Stimulated activated naive CD8-positive, alpha-beta T cell treated with anti-CD3 and anti-CD28 coated beads, Interleukin-15, amount 100 ng/mL, for 72 hours (primary cell): Measurements from ENCODE around the gene FCRL6.
A peak's percentile ranks its signal among the peaks of the same experiment; 100 is the strongest.

Source experiments
- ATAC-seq: fragments of 150-1000 bp; cut with Tn5 transposase; 2 replicates; pipeline ENCODE4 v1.10.0; 2021; ENCODE audit warnings: mild to moderate bottlenecking, moderate library complexity
- DNase-seq, 2 donors: peaks; one replicate each; pipeline ENCODE4 v3.0.0; 2021 to 2022
- H3K27ac Mint-ChIP-seq, 2 donors: one replicate each; pipeline ENCODE4 v1.8.0; 2022; ENCODE audit warnings: mild to moderate bottlenecking in 2 of 2, mixed read lengths in 2 of 2, moderate library complexity in 2 of 2
- H3K27me3 Mint-ChIP-seq: one replicate; pipeline ENCODE4 v1.8.0; 2022; ENCODE audit warnings: mixed read lengths
- H3K4me1 Mint-ChIP-seq: one replicate; pipeline ENCODE4 v1.8.0; 2022; ENCODE audit warnings: mild to moderate bottlenecking, mixed read lengths
- H3K4me3 Mint-ChIP-seq, 2 donors: one replicate each; pipeline ENCODE4 v1.8.0; 2022; ENCODE audit warnings: mild to moderate bottlenecking in 2 of 2, mixed read lengths in 2 of 2, moderate library complexity in 1 of 2
- H3K9me3 Mint-ChIP-seq, 2 donors: one replicate each; pipeline ENCODE4 v1.8.0; 2022; ENCODE audit warnings: mixed read lengths in 2 of 2

Gene FCRL6

GRCh38 chr1:159825564-159825963 lies 23.4 kb downstream of the FCRL6 start:
- Mint-ChIP-seq H3K27me3 (peaks cover 32% of the 10 kb centered on the region), H3K4me3 (peak overlapping the region in 1 of 2 donors; percentile 37), H3K27ac (peak overlapping the region; percentile 28 to 64), H3K9me3 (no peaks in the 10 kb centered on the region), H3K4me1 (peaks cover 71% of the 10 kb centered on the region)
- DNase-seq (no peak), ATAC-seq (no peak)

- H3K27ac Mint-ChIP-seq: peak within 1 kb of the TSS; percentile 64 to 98
- DNase-seq: peak; percentile 69 to 84
- H3K27me3 Mint-ChIP-seq: peaks cover 32% of the 10 kb centered on the region
- H3K4me1 Mint-ChIP-seq: peaks cover 64% of the 10 kb centered on the region
- H3K9me3 Mint-ChIP-seq: no peaks in the 10 kb centered on the region
- ATAC-seq: peak; percentile 94
- peak within 1 kb of the TSS; percentile 42 to 64 for H3K4me3 Mint-ChIP-seq
Measured at GRCh38 chr1:159826441-159827101, 24.4 kb downstream of the FCRL6 start, which contains the start of gene SLAMF8. SLAMF8 (plus strand) TSS chr1:159826873; CDS start chr1:159826899, 26 bp downstream.

- H3K9me3 Mint-ChIP-seq: no peaks in the 10 kb centered on the region
- peak in 1 of 2 donors; percentile 22 for DNase-seq
- H3K27me3 Mint-ChIP-seq: peaks cover 27% of the 10 kb centered on the region
- H3K27ac Mint-ChIP-seq: peak overlapping the region; percentile 64 to 98
- H3K4me1 Mint-ChIP-seq: peaks cover 64% of the 10 kb centered on the region
- ATAC-seq: peak; percentile 10
- peak overlapping the region; percentile 42 to 64 for H3K4me3 Mint-ChIP-seq
Measured at GRCh38 chr1:159827102-159827490, 24.9 kb downstream of the FCRL6 start.

GRCh38 chr1:159827549-159827948 lies 25.4 kb downstream of the FCRL6 start:
- DNase-seq: peak in 1 of 2 donors; percentile 13
- Mint-ChIP-seq H3K4me3 (peak overlapping the region in 1 of 2 donors; percentile 64), H3K4me1 (peaks cover 64% of the 10 kb centered on the region), H3K27ac (peak overlapping the region in 1 of 2 donors; percentile 98), H3K27me3 (peaks cover 23% of the 10 kb centered on the region), H3K9me3 (no peaks in the 10 kb centered on the region)
- ATAC-seq: no peak

GRCh38 chr1:159828176-159828575 lies 26.0 kb downstream of the FCRL6 start:
- Mint-ChIP-seq H3K9me3 (no peaks in the 10 kb centered on the region), H3K27me3 (peaks cover 16% of the 10 kb centered on the region), H3K4me1 (peaks cover 58% of the 10 kb centered on the region), H3K4me3 (peak overlapping the region in 1 of 2 donors; percentile 64), H3K27ac (peak overlapping the region in 1 of 2 donors; percentile 77)
- no peak for ATAC-seq
- DNase-seq: no peak

- Mint-ChIP-seq H3K4me1 (peaks cover 55% of the 10 kb centered on the region), H3K27ac (peak overlapping the region in 1 of 2 donors; percentile 77), H3K9me3 (no peaks in the 10 kb centered on the region), H3K4me3 (no peak overlapping the region), H3K27me3 (peaks cover 13% of the 10 kb centered on the region)
- no peak for DNase-seq
- ATAC-seq: no peak
Measured at GRCh38 chr1:159828581-159829272, 26.6 kb downstream of the FCRL6 start.

GRCh38 chr1:159829273-159829634 lies 27.1 kb downstream of the FCRL6 start:
- ATAC-seq (no peak), DNase-seq (no peak)
- H3K27me3 Mint-ChIP-seq: peaks cover 13% of the 10 kb centered on the region
- no peak overlapping the region for H3K4me3 Mint-ChIP-seq
- peaks cover 53% of the 10 kb centered on the region for H3K4me1 Mint-ChIP-seq
- H3K9me3 Mint-ChIP-seq: no peaks in the 10 kb centered on the region
- peak overlapping the region in 1 of 2 donors; percentile 39 for H3K27ac Mint-ChIP-seq

- Mint-ChIP-seq H3K27ac (no peak overlapping the region), H3K27me3 (peaks cover 7% of the 10 kb centered on the region), H3K4me3 (no peak overlapping the region), H3K4me1 (peaks cover 46% of the 10 kb centered on the region), H3K9me3 (no peaks in the 10 kb centered on the region)
- no peak for ATAC-seq
- no peak for DNase-seq
Measured at GRCh38 chr1:159829822-159830465, 27.8 kb downstream of the FCRL6 start.

GRCh38 chr1:159830722-159831121 lies 28.6 kb downstream of the FCRL6 start:
- DNase-seq (no peak), ATAC-seq (no peak)
- H3K4me1 Mint-ChIP-seq: peaks cover 39% of the 10 kb centered on the region
- no peak overlapping the region for H3K27ac Mint-ChIP-seq
- H3K9me3 Mint-ChIP-seq: no peaks in the 10 kb centered on the region
- H3K4me3 Mint-ChIP-seq: no peak overlapping the region
- H3K27me3 Mint-ChIP-seq: no peaks in the 10 kb centered on the region

- ATAC-seq (no peak), DNase-seq (no peak)
- Mint-ChIP-seq H3K27me3 (no peaks in the 10 kb centered on the region), H3K9me3 (no peaks in the 10 kb centered on the region), H3K4me1 (peaks cover 30% of the 10 kb centered on the region), H3K4me3 (no peak overlapping the region), H3K27ac (no peak overlapping the region)
Measured at GRCh38 chr1:159831412-159832141, 29.4 kb downstream of the FCRL6 start.

GRCh38 chr1:159832309-159832708 lies 30.1 kb downstream of the FCRL6 start:
- no peaks in the 10 kb centered on the region for H3K27me3 Mint-ChIP-seq
- H3K9me3 Mint-ChIP-seq: no peaks in the 10 kb centered on the region
- H3K4me1 Mint-ChIP-seq: peaks cover 23% of the 10 kb centered on the region
- no peak for DNase-seq
- H3K4me3 Mint-ChIP-seq: no peak overlapping the region
- H3K27ac Mint-ChIP-seq: no peak overlapping the region
- ATAC-seq: no peak

- Mint-ChIP-seq H3K9me3 (no peaks in the 10 kb centered on the region), H3K4me3 (no peak overlapping the region), H3K27ac (no peak overlapping the region), H3K4me1 (peaks cover 22% of the 10 kb centered on the region), H3K27me3 (no peaks in the 10 kb centered on the region)
- no peak for DNase-seq
- ATAC-seq: no peak
Measured at GRCh38 chr1:159835356-159835755, 33.2 kb downstream of the FCRL6 start.

GRCh38 chr1:159835862-159836525 lies 33.8 kb downstream of the FCRL6 start:
- ATAC-seq: no peak

GRCh38 chr1:159838715-159839114 lies 36.6 kb downstream of the FCRL6 start:
- H3K27me3 Mint-ChIP-seq: no peaks in the 10 kb centered on the region
- peaks cover 30% of the 10 kb centered on the region for H3K4me1 Mint-ChIP-seq
- DNase-seq (no peak), ATAC-seq (peak; percentile 42)
- no peaks in the 10 kb centered on the region for H3K9me3 Mint-ChIP-seq
- no peak overlapping the region for H3K4me3 Mint-ChIP-seq
- H3K27ac Mint-ChIP-seq: no peak overlapping the region

More at GRCh38 chr1:159835862-159836525, 33.8 kb downstream of the FCRL6 start:
- no peak overlapping the region for H3K4me3 Mint-ChIP-seq
- peaks cover 23% of the 10 kb centered on the region for H3K4me1 Mint-ChIP-seq
- no peaks in the 10 kb centered on the region for H3K27me3 Mint-ChIP-seq
- DNase-seq: no peak
- H3K27ac Mint-ChIP-seq: no peak overlapping the region
- H3K9me3 Mint-ChIP-seq: no peaks in the 10 kb centered on the region
